Natural killer cell (primary cell): ENCODE data around the gene TXNL1. TPM values are rescaled to one million over a fixed set of nuclear protein-coding genes. Genes with fewer than 3 reads are reported as not detected.

Source experiments
- ATAC-seq, 3 donors: fragments of 150-1000 bp in 2 of 3; fragments of 200-7000 bp in 1 of 3; cut with Tn5 transposase; 1 replicate in 1 of 3; 2 replicates in 2 of 3; pipeline ENCODE4 v1.10.0; 2021; ENCODE audit warnings: mild to moderate bottlenecking in 2 of 3, moderate library complexity in 2 of 3
- DNase-seq, 2 donors: peaks; one replicate each; pipeline versions ENCODE4 v3.0.0 to v3.0.0-alpha.2; 2013 to 2021; ENCODE audit warnings: mixed read lengths in 1 of 2
- H3K27ac ChIP-seq: one replicate; pipeline ENCODE4 v1.5.1; 2013; ENCODE audit warnings: mild to moderate bottlenecking, low read length
- H3K27me3 ChIP-seq: one replicate; pipeline ENCODE4 v1.6.1; 2013; ENCODE audit warnings: low read length; ENCODE audit not compliant: control insufficient read depth, insufficient read depth
- H3K36me3 ChIP-seq: one replicate; pipeline ENCODE4 v1.6.1; 2013; ENCODE audit warnings: low read length; ENCODE audit not compliant: control insufficient read depth, insufficient read depth
- H3K4me1 ChIP-seq: one replicate; pipeline ENCODE4 v1.6.1; 2013; ENCODE audit warnings: low read length; ENCODE audit not compliant: control insufficient read depth, insufficient read depth
- H3K4me3 ChIP-seq: one replicate; pipeline ENCODE4 v1.5.1; 2013; ENCODE audit warnings: low read length
- H3K9me3 ChIP-seq: one replicate; pipeline ENCODE4 v1.6.1; 2013; ENCODE audit warnings: low read length; ENCODE audit not compliant: control insufficient read depth, insufficient read depth
- H3K27ac Mint-ChIP-seq, 2 donors: one replicate each; pipeline ENCODE4 v1.8.0; 2022; ENCODE audit warnings: mild to moderate bottlenecking in 2 of 2, mixed read lengths in 2 of 2, moderate library complexity in 1 of 2
- H3K27me3 Mint-ChIP-seq, 2 donors: one replicate each; pipeline ENCODE4 v1.8.0; 2022; ENCODE audit warnings: low read depth in 2 of 2, mixed read lengths in 2 of 2
- H3K36me3 Mint-ChIP-seq: one replicate; pipeline ENCODE4 v1.8.0; 2022; ENCODE audit warnings: mixed read lengths
- H3K4me1 Mint-ChIP-seq, 2 donors: one replicate each; pipeline ENCODE4 v1.8.0; 2022; ENCODE audit warnings: mixed read lengths in 2 of 2
- H3K4me3 Mint-ChIP-seq: one replicate; pipeline ENCODE4 v1.8.0; 2022; ENCODE audit warnings: mild to moderate bottlenecking, moderate library complexity, mixed read lengths
- H3K9me3 Mint-ChIP-seq, 2 donors: one replicate each; pipeline ENCODE4 v1.8.0; 2022; ENCODE audit warnings: mixed read lengths in 2 of 2
- WGBS: methylation state at CpG from one replicate; pipeline ENCODE4 v1.1.7; 2013; ENCODE audit warnings: missing lambda C conversion rate; ENCODE audit not compliant: insufficient coverage; 5-methylcytosine and 5-hydroxymethylcytosine counted together
- intact Hi-C: fragments of 100-400 bp; cut with micrococcal nuclease; formaldehyde crosslinking; loops from one replicate; pipeline ENCODE4 v1.14.2; 2022
- total RNA-seq, 4 donors: library from RNA; stranded (reverse); fragments of 120-200 nt in 1 of 4; gene quantifications; one replicate each; pipeline versions ENCODE4 v1.2.3 to v1.2.4, GENCODE V29; 2013 to 2022
- TF ChIP-seq, protein P1 (sequence below): fragments of 200-600 bp; IDR thresholded peaks from one replicate; pipeline ENCODE4 v1.8.0; 2022; ENCODE audit warnings: antibody characterized with exemption

Gene TXNL1
- total RNA-seq, 3 donors from 2014 or later (not counting 1 experiment from before 2014, with no cell fraction given), result 43.2 to 44.8 (median 44.0) TPM

- Mint-ChIP-seq H3K27ac (no peak overlapping the region), H3K4me1 (peaks cover 34 to 51% of the 10 kb centered on the region in 2 donors), H3K27me3 (no peaks in the 10 kb centered on the region), H3K4me3 (no peak overlapping the region), H3K36me3 (no peaks in the 10 kb centered on the region), H3K9me3 (no peaks in the 10 kb centered on the region)
- no peaks in the 10 kb centered on the region for H3K9me3 ChIP-seq
- no peaks in the 10 kb centered on the region for H3K27me3 ChIP-seq
- no peak overlapping the region for H3K4me3 ChIP-seq
- intact Hi-C loops, result no loop called here
- no peak for DNase-seq
- ATAC-seq, result no peak
- H3K27ac ChIP-seq, result no peak overlapping the region
- WGBS, result 91% methylated on average over 5 of the region's 5 CpGs
- TF ChIP-seq, protein P1, sequence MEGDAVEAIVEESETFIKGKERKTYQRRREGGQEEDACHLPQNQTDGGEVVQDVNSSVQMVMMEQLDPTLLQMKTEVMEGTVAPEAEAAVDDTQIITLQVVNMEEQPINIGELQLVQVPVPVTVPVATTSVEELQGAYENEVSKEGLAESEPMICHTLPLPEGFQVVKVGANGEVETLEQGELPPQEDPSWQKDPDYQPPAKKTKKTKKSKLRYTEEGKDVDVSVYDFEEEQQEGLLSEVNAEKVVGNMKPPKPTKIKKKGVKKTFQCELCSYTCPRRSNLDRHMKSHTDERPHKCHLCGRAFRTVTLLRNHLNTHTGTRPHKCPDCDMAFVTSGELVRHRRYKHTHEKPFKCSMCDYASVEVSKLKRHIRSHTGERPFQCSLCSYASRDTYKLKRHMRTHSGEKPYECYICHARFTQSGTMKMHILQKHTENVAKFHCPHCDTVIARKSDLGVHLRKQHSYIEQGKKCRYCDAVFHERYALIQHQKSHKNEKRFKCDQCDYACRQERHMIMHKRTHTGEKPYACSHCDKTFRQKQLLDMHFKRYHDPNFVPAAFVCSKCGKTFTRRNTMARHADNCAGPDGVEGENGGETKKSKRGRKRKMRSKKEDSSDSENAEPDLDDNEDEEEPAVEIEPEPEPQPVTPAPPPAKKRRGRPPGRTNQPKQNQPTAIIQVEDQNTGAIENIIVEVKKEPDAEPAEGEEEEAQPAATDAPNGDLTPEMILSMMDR, result no peak
- H3K4me1 ChIP-seq, result no peaks in the 10 kb centered on the region
- peaks cover under 1% of the 10 kb centered on the region for H3K36me3 ChIP-seq
Measured at GRCh38 chr18:56662502-56662901, 24.1 kb upstream of the TXNL1 start.

DNA sequence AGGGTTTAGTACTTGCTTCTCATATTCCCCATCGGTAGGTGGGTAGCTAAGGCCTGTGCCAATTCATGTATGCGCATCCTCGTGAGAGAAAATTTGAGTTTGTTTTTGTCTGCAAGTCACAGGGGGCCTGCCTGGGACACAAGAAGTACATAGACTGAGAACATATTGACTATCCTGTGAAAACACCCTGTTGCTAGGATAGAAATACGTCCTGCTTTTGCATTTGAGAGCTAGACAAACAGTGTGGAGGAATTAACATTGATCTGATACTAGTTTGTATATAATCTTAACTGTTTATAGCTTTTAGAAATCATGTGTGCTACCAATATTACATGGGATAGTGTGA is 23.6 kb upstream of the TXNL1 start:
- TF ChIP-seq, protein P1, result no peak
- H3K4me1 Mint-ChIP-seq, result peaks cover 31 to 46% of the 10 kb centered on the region in 2 donors

DNA sequence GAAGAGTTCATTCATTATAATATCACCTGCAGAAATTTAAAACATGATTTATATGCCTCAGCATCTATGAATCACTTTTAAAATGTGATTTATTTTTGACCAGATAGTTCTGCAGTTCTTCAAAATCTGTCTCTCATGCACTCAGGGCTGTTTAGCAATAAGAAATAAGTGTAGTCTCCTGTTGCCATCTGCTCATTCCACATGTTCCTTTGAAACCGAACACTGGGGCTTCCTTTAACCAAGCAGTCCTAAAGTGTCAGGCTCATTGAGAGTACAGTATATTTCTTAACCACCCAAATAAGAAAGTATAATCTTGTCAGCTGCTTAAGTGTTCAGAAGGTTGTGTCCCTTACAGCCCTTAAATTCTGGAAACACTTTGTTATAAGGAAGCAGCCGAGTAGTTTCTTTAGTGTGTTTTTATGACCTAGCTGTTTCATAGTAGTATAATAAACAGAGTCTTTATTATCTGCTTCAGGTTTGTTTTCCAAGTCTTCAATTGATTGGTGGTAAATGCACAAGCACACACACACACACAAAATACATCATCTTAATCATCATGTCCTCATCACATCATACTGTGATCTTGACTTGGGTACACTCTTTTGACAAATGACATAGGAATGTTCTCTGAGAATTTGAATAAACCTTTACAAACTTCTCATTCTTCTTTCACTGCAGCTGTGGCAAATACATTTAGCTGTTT is 23.1 kb upstream of the TXNL1 start:
- H3K4me3 ChIP-seq, result no peak overlapping the region
- H3K4me1 Mint-ChIP-seq, result peaks cover 29 to 42% of the 10 kb centered on the region in 2 donors
- no peaks in the 10 kb centered on the region for H3K9me3 ChIP-seq

More for the DNA sequence above, 23.6 kb upstream of the TXNL1 start:
- DNase-seq (no peak), ATAC-seq (no peak)
- Histone ChIP-seq H3K4me1 (no peaks in the 10 kb centered on the region), H3K4me3 (no peak overlapping the region), H3K36me3 (peaks cover 2% of the 10 kb centered on the region), H3K9me3 (no peaks in the 10 kb centered on the region), H3K27me3 (no peaks in the 10 kb centered on the region), H3K27ac (no peak overlapping the region)
- intact Hi-C loops, result no loop called here
- Mint-ChIP-seq H3K9me3 (no peaks in the 10 kb centered on the region), H3K27me3 (no peaks in the 10 kb centered on the region), H3K36me3 (no peaks in the 10 kb centered on the region), H3K27ac (no peak overlapping the region), H3K4me3 (no peak overlapping the region)
- WGBS, result 45% methylated on average over 4 of the region's 4 CpGs

More for the DNA sequence above, 23.1 kb upstream of the TXNL1 start:
- TF ChIP-seq, protein P1, result no peak
- Histone ChIP-seq H3K36me3 (peaks cover 2% of the 10 kb centered on the region), H3K27ac (no peak overlapping the region), H3K27me3 (no peaks in the 10 kb centered on the region), H3K4me1 (no peaks in the 10 kb centered on the region)
- no peaks in the 10 kb centered on the region for H3K27me3 Mint-ChIP-seq
- ATAC-seq (no peak), DNase-seq (no peak)
- no peak overlapping the region for H3K4me3 Mint-ChIP-seq
- no peaks in the 10 kb centered on the region for H3K36me3 Mint-ChIP-seq
- no peak overlapping the region for H3K27ac Mint-ChIP-seq
- H3K9me3 Mint-ChIP-seq, result no peaks in the 10 kb centered on the region
- WGBS, result 100% methylated on average over 1 of the region's 2 CpGs
- intact Hi-C loops, result no loop called here
